GM12875 (cell line): ENCODE data around the gene TEX19.

Experiments
- H3K4me3 ChIP-seq: one replicate; pipeline ENCODE4 v1.5.1; 2011; ENCODE audit warnings: low read depth, low read length, control low read depth
- TF ChIP-seq, protein P1 (sequence below): IDR thresholded peaks from 2 replicates; pipeline ENCODE4 v1.5.1; 2011; ENCODE audit warnings: low read depth, mild to moderate bottlenecking, control low read depth, inconsistent platforms, low read length, moderate library complexity, borderline replicate concordance; ENCODE audit not compliant: insufficient read depth

TEX19 gene

GRCh38 chr17:82394278-82394677, 35.2 kb downstream of the TEX19 start:
- H3K4me3 ChIP-seq: no peak overlapping the region
- TF ChIP-seq, protein P1, sequence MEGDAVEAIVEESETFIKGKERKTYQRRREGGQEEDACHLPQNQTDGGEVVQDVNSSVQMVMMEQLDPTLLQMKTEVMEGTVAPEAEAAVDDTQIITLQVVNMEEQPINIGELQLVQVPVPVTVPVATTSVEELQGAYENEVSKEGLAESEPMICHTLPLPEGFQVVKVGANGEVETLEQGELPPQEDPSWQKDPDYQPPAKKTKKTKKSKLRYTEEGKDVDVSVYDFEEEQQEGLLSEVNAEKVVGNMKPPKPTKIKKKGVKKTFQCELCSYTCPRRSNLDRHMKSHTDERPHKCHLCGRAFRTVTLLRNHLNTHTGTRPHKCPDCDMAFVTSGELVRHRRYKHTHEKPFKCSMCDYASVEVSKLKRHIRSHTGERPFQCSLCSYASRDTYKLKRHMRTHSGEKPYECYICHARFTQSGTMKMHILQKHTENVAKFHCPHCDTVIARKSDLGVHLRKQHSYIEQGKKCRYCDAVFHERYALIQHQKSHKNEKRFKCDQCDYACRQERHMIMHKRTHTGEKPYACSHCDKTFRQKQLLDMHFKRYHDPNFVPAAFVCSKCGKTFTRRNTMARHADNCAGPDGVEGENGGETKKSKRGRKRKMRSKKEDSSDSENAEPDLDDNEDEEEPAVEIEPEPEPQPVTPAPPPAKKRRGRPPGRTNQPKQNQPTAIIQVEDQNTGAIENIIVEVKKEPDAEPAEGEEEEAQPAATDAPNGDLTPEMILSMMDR: no peak

DNA sequence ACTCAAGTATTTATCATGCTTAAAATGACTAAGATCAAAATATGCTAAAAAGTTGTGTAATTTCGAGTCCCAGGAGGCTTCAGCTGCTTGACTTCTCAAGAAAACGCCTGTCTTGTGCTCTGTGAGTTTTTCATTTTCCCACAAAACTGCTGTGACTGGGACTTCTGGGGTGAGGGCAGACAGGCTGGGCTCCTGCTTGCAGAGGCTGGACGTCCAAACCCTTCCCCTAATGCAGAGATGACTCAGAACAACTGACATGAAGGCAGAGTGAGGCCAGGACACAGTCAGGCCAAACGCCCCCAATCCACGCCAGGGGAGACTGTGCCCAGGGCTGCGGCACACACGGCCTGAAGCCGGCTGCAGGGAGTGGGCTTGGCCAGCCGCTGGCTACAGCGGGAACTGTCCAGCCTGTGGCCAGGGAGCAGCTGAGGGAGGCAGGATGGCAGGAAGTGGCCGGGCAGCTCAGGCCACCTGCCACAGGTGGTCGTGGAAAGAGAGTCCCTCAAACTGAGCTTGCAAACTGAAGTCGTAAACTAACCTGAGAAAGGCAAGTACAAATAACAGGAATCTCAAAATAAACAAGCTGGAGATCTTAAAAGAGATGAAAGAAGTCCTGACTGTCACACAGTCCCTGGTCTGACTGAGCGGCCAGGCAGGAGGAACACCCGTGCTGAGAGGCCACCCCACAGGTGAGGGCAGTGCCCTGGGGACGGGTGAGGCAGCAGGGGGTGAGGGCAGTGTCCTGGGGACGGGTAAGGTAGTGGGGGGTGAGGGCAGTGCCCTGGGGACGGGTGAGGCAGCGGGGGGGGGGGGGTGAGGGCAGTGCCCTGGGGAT, 37.8 kb downstream of the TEX19 start:
- TF ChIP-seq, protein P1: no peak
- H3K4me3 ChIP-seq: no peak overlapping the region

GRCh38 chr17:82397449-82398335, 38.6 kb downstream of the TEX19 start:
- TF ChIP-seq, protein P1: no peak
- no peak overlapping the region for H3K4me3 ChIP-seq

GRCh38 chr17:82399041-82399441, 40.0 kb downstream of the TEX19 start:
- TF ChIP-seq, protein P1: no peak
- no peak overlapping the region for H3K4me3 ChIP-seq

GRCh38 chr17:82399601-82400101, 40.6 kb downstream of the TEX19 start:
- no peak overlapping the region for H3K4me3 ChIP-seq
- TF ChIP-seq, protein P1: no peak

DNA sequence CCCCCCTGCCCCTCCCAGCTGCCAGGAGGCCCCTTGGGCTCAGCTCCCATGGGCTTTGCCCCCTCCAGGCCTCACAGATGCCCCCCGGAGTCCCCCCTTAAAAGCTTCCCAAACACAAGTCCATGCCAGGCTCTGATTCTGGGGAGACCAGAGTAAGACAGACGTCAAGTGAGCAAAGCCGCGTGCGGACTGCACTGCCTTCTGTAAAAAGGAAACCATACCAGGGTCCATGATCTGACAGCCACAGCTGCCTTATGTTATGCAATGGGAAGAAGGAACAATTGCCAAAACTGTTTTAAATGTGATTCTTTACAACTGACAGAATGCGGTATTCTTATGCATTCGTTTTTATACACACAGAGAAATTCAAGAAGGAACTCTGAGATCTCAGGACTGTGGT, 41.2 kb downstream of the TEX19 start:
- TF ChIP-seq, protein P1: no peak
- no peak overlapping the region for H3K4me3 ChIP-seq
